Thyroid gland (tissue), 4 donors: Measurements from ENCODE around the gene NEK5.

Experiments
- CTCF ChIP-seq, 6 experiments: fragments of 200-600 bp in 3 of 6; fragments of 450-650 bp in 3 of 6; sonication (generic) in 3 of 6; IDR thresholded peaks; one replicate each; pipeline ENCODE4 v1.5.1; 2016 to 2019; ENCODE audit warnings: antibody characterized with exemption in 6 of 6, mild to moderate bottlenecking in 2 of 6, inconsistent platforms in 1 of 6, moderate library complexity in 1 of 6
- POLR2A ChIP-seq, 2 donors: fragments of 450-650 bp; IDR thresholded peaks; one replicate each; pipeline ENCODE4 v1.6.1; 2017; ENCODE audit warnings: antibody characterized with exemption in 2 of 2, mild to moderate bottlenecking in 2 of 2, moderate library complexity in 1 of 2

GRCh38 chr13:51988988-51989618 lies 139.8 kb downstream of the NEK5 start:
- TF ChIP-seq CTCF (IDR thresholded peaks at IDR 0.05) (no peak), POLR2A (IDR thresholded peaks at IDR 0.05) (no peak)
